ENCODE results near the gene AGL.
"Not testable (repeated sequence)": the region's sequence is repeated elsewhere in the genome, so short reads cannot be mapped to it uniquely, and the experiment has no call there.

The AGL gene

GRCh38 chr1:99950486-99950885, 100.3 kb downstream of the AGL start:
- TF ChIP-seq CTCF (IDR thresholded peaks at IDR 0.05; ENCODE audit: extremely low read depth, insufficient read depth, missing control alignments): no peak
- DNase-seq (ENCODE audit: low spot score): no peak
- in situ Hi-C loops (cut with MboI; ENCODE audit: low pct_unique_long_range_greater_than_20kb, low sequenced_read_pairs, unreplicated experiment): no loop called here

GRCh38 chr1:99952522-99952921, 102.4 kb downstream of the AGL start:
- DNase-seq (ENCODE audit: low spot score): no peak
- TF ChIP-seq CTCF (IDR thresholded peaks at IDR 0.05; ENCODE audit: extremely low read depth, insufficient read depth, missing control alignments): no peak
- in situ Hi-C loops (cut with MboI; ENCODE audit: low pct_unique_long_range_greater_than_20kb, low sequenced_read_pairs, unreplicated experiment): no loop called here

GRCh38 chr1:99955375-99955774, 105.2 kb downstream of the AGL start:
- in situ Hi-C loops (cut with MboI; ENCODE audit: low pct_unique_long_range_greater_than_20kb, low sequenced_read_pairs, unreplicated experiment): no loop called here
- no peak for DNase-seq (ENCODE audit: low spot score)

GRCh38 chr1:99956755-99957154, 106.6 kb downstream of the AGL start:
- in situ Hi-C loops (cut with MboI; ENCODE audit: low pct_unique_long_range_greater_than_20kb, low sequenced_read_pairs, unreplicated experiment): no loop called here
- DNase-seq (ENCODE audit: low spot score): no peak
- no peak for TF ChIP-seq CTCF (IDR thresholded peaks at IDR 0.05; ENCODE audit: extremely low read depth, insufficient read depth, missing control alignments)

More at GRCh38 chr1:99955375-99955774, 105.2 kb downstream of the AGL start:
- no peak for TF ChIP-seq CTCF (IDR thresholded peaks at IDR 0.05; ENCODE audit: extremely low read depth, insufficient read depth, missing control alignments)

GRCh38 chr1:99957818-99958217, 107.7 kb downstream of the AGL start:
- DNase-seq (ENCODE audit: low spot score): no peak
- no peak for TF ChIP-seq CTCF (IDR thresholded peaks at IDR 0.05; ENCODE audit: extremely low read depth, insufficient read depth, missing control alignments)
- in situ Hi-C loops (cut with MboI; ENCODE audit: low pct_unique_long_range_greater_than_20kb, low sequenced_read_pairs, unreplicated experiment): no loop called here

- DNase-seq (ENCODE audit: low spot score); in situ Hi-C loops (cut with MboI; ENCODE audit: low pct_unique_long_range_greater_than_20kb, low sequenced_read_pairs, unreplicated experiment): not testable (repeated sequence)
Observed at GRCh38 chr1:99959189-99959705, 109.1 kb downstream of the AGL start.

- DNase-seq (ENCODE audit: low spot score); in situ Hi-C loops (cut with MboI; ENCODE audit: low pct_unique_long_range_greater_than_20kb, low sequenced_read_pairs, unreplicated experiment): not testable (repeated sequence)
Observed at GRCh38 chr1:99960260-99960659, 110.1 kb downstream of the AGL start.
